Caco-2 (cell line): ENCODE measurements around the gene MYOM3. TPM values are rescaled to one million over a fixed set of nuclear protein-coding genes. Genes with fewer than 3 reads are reported as not detected.

ENCODE experiments used
- BruUV-seq: library from RNA; stranded (reverse); fragments of 400-500 nt; replicated peaks from 2 replicates; lab custom pipeline; 2021; lab: Mats Ljungman, UMichigan
- CTCF ChIA-PET: fragments of 300-600 bp; sonication (Branson Sonifier 250); formaldehyde crosslinking; loops from one replicate; lab custom pipeline; 2022; ENCODE audit warnings: antibody characterized with exemption; lab: Charles Lee
- POLR2A ChIA-PET: fragments of 300-600 bp; sonication (Branson Sonifier 250); formaldehyde crosslinking; loops from one replicate; lab custom pipeline; 2022; ENCODE audit warnings: antibody characterized with exemption; lab: Charles Lee
- DNase-seq, 2 experiments: peaks; one replicate each; pipeline versions ENCODE4 v3.0.0 to v3.0.0-alpha.2; 2020 to 2022
- H3K27me3 ChIP-seq: replicated peaks from 2 replicates; pipeline ENCODE4 v1.6.0; 2011; ENCODE audit warnings: low read length; ENCODE audit not compliant: control insufficient read depth, insufficient read depth
- H3K36me3 ChIP-seq: 2 replicates; pipeline ENCODE4 v1.5.1; 2011; ENCODE audit warnings: low read length; ENCODE audit not compliant: control insufficient read depth, insufficient read depth
- H3K4me1 ChIP-seq: fragments of 250-450 bp; sonication (Bioruptor Pico); 2 replicates; pipeline ENCODE4 v1.5.1; 2020; ENCODE audit warnings: mild to moderate bottlenecking
- H3K4me3 ChIP-seq: 2 replicates; pipeline ENCODE4 v1.5.1; 2011; ENCODE audit warnings: low read depth, mild to moderate bottlenecking, control low read depth, low read length
- H3K9me3 ChIP-seq: fragments of 250-450 bp; sonication (Bioruptor Pico); 2 replicates; pipeline ENCODE4 v1.5.1; 2020; ENCODE audit warnings: mild to moderate bottlenecking, moderate library complexity
- H3K27ac Mint-ChIP-seq: one replicate; pipeline ENCODE4 v1.8.0; 2022; ENCODE audit warnings: mixed read lengths; ENCODE audit not compliant: unreplicated experiment
- H3K27me3 Mint-ChIP-seq: one replicate; pipeline ENCODE4 v1.8.0; 2022; ENCODE audit warnings: mixed read lengths; ENCODE audit not compliant: insufficient read depth, unreplicated experiment
- H3K36me3 Mint-ChIP-seq: one replicate; pipeline ENCODE4 v1.8.0; 2022; ENCODE audit warnings: mild to moderate bottlenecking, mixed read lengths; ENCODE audit not compliant: insufficient read depth, unreplicated experiment
- H3K4me1 Mint-ChIP-seq: one replicate; pipeline ENCODE4 v1.8.0; 2022; ENCODE audit warnings: low read depth, mixed read lengths; ENCODE audit not compliant: unreplicated experiment
- H3K4me3 Mint-ChIP-seq: one replicate; pipeline ENCODE4 v1.8.0; 2022; ENCODE audit warnings: mild to moderate bottlenecking, moderate library complexity, mixed read lengths; ENCODE audit not compliant: unreplicated experiment
- H3K9me3 Mint-ChIP-seq: one replicate; pipeline ENCODE4 v1.8.0; 2022; ENCODE audit warnings: mixed read lengths; ENCODE audit not compliant: unreplicated experiment
- intact Hi-C: fragments of 100-400 bp; cut with micrococcal nuclease; formaldehyde crosslinking; loops from one replicate; pipeline ENCODE4 v1.10.0; 2022; ENCODE audit not compliant: unreplicated experiment
- total RNA-seq: library from RNA; stranded (reverse); gene quantifications from 2 replicates; pipeline ENCODE4 v1.2.3, GENCODE V29; 2022
- TF ChIP-seq, protein P1 (sequence below), 2 experiments: fragments of 200-600 bp in 1 of 2; IDR thresholded peaks; 1 replicate in 1 of 2; 2 replicates in 1 of 2; pipeline versions ENCODE4 v1.5.1 to v1.8.0; 2011 to 2022; ENCODE audit warnings: antibody characterized with exemption in 1 of 2, control low read depth in 1 of 2, inconsistent platforms in 1 of 2, low read depth in 1 of 2, low read length in 1 of 2, mild to moderate bottlenecking in 1 of 2, moderate library complexity in 1 of 2; ENCODE audit not compliant: insufficient read depth in 1 of 2, severe bottlenecking in 1 of 2, unreplicated experiment in 1 of 2

MYOM3 gene
- total RNA-seq, 1 experiment from 2014 or later: not detected

DNA sequence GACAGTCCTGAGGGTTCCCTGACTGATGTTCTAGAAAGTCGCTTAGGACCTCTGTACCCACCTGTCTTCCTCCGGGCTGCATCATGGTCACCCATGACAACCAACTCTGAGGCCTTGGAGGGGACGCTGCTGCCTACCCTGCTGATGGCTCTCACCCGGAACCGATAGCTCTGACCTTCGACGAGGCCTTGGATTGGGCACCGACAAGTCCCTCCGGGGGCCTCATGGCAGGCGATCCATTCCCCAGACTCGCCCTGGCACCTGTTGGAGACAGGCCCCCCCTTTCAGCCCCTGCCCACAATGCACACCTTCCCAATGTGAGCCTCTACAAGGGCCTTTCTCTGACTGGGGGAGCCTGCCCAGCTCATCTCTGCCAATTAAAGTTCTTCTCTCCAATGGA, 21.2 kb downstream of the MYOM3 start:
- H3K27me3 Mint-ChIP-seq: no peaks in the 10 kb centered on the region
- Histone ChIP-seq H3K4me1 (no peaks in the 10 kb centered on the region), H3K9me3 (no peaks in the 10 kb centered on the region), H3K36me3 (no peaks in the 10 kb centered on the region), H3K27me3 (no peaks in the 10 kb centered on the region), H3K4me3 (no peak overlapping the region)
- H3K27ac Mint-ChIP-seq: no peak overlapping the region
- H3K4me3 Mint-ChIP-seq: no peak overlapping the region
- ChIA-PET POLR2A (no interaction called here), CTCF (interaction anchor here (0.6 to 0.9 kb wide), 3 partner anchors 20 to 283 kb away, joined by 3 to 7 read pairs (median 3); no protein-coding TSS in a partner anchor)
- intact Hi-C loops: no loop called here
- BruUV-seq: no TSS peak
- DNase-seq: no peak
- no peaks in the 10 kb centered on the region for H3K36me3 Mint-ChIP-seq
- H3K4me1 Mint-ChIP-seq: no peaks in the 10 kb centered on the region
- H3K9me3 Mint-ChIP-seq: no peaks in the 10 kb centered on the region
- TF ChIP-seq, protein P1, sequence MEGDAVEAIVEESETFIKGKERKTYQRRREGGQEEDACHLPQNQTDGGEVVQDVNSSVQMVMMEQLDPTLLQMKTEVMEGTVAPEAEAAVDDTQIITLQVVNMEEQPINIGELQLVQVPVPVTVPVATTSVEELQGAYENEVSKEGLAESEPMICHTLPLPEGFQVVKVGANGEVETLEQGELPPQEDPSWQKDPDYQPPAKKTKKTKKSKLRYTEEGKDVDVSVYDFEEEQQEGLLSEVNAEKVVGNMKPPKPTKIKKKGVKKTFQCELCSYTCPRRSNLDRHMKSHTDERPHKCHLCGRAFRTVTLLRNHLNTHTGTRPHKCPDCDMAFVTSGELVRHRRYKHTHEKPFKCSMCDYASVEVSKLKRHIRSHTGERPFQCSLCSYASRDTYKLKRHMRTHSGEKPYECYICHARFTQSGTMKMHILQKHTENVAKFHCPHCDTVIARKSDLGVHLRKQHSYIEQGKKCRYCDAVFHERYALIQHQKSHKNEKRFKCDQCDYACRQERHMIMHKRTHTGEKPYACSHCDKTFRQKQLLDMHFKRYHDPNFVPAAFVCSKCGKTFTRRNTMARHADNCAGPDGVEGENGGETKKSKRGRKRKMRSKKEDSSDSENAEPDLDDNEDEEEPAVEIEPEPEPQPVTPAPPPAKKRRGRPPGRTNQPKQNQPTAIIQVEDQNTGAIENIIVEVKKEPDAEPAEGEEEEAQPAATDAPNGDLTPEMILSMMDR (IDR thresholded peaks at IDR 0.05; ENCODE audit: insufficient read depth in 1 of 2, low read depth in 1 of 2, low read length in 1 of 2, severe bottlenecking in 1 of 2, unreplicated experiment in 1 of 2): no peak

DNA sequence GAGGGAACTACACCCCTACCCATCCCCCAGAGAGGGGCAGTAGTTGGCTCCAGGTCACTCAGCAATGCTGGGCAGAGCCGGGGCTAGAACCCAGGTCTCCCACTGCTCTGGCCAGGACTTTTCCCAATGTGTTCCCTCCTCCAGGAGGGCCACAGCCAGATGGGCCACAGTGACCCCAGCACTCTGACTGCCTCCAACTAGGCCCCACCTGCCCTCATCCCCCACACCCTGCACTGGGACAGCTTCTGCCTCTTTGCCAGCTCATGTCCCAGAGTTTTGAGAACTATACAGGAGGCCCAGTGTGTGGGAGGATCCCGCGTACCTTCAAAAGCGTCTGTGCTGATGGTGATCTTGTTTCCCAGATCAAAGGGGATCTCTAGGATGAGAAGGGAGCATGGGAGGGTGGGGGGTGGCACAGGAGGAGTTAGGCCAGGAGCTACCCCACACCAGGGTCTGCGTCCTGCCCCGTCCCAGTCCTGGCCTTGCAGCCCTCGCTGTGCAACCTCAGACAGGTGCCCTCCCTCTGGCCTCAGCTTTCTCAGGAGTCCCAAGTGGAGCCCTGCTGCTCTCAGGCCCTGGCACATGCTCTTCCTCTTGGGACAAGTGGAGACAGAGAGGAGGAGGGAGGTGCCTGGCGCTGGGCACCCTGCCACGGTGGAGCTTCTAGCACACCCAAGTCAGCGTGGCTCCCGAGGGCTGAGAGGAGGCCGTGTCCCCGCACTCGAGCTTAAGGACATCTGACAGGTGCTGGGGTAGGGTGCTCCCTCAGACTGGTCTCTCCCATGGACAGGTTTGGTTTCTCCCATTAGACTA, 22.0 kb downstream of the MYOM3 start:
- H3K4me1 Mint-ChIP-seq: no peaks in the 10 kb centered on the region
- POLR2A ChIA-PET: interaction anchor here (0.5 kb wide), 1 partner anchor 60 kb away, joined by 7 read pairs; no protein-coding TSS in a partner anchor
- intact Hi-C loops: no loop called here
- Histone ChIP-seq H3K4me3 (no peak overlapping the region), H3K4me1 (no peaks in the 10 kb centered on the region), H3K36me3 (no peaks in the 10 kb centered on the region), H3K9me3 (no peaks in the 10 kb centered on the region), H3K27me3 (no peaks in the 10 kb centered on the region)
- H3K27me3 Mint-ChIP-seq: no peaks in the 10 kb centered on the region
- TF ChIP-seq, protein P1 (IDR thresholded peaks at IDR 0.05; ENCODE audit: insufficient read depth in 1 of 2, low read depth in 1 of 2, low read length in 1 of 2, severe bottlenecking in 1 of 2, unreplicated experiment in 1 of 2): no peak
- H3K9me3 Mint-ChIP-seq: no peaks in the 10 kb centered on the region
- BruUV-seq: no TSS peak
- CTCF ChIA-PET: interaction anchor here (0.7 kb wide), 1 partner anchor 19 kb away, joined by 3 read pairs; no protein-coding TSS in a partner anchor
- H3K36me3 Mint-ChIP-seq: no peaks in the 10 kb centered on the region
- no peak for DNase-seq
- no peak overlapping the region for H3K27ac Mint-ChIP-seq
- H3K4me3 Mint-ChIP-seq: no peak overlapping the region

DNA sequence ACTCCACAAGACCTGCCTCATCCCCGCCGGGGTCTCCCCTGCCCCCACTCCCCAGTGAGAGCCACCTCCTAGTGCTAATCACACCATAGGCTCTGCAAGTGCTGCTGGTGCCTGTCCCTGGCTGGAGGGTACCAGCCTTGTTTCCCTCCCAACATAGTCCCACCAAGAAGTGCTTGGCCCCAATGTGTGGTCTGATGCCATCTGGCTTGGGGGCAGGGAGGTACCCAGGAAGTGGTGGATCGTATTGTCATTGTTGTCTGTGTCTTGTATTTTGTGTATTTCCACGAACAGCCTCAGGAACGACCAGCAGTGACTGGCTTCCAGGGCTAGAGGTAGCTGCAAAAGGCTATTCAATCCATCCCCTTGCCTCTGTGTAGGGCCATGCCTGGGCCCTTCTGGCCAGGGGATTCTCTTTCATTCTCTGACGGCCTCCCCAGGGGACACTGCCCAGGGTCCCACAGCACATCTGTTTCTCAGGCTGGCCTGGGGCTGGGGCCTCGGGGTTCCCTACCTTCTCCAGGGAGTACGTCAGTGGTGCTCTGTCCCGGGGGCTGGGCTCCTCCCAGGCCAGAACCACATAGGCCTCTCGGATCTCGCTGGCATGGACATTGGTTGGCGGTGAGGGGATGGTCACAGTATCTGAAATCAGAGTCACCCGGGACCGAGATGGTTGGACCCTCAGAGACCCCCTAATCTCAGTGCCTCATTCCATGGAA, 22.8 kb downstream of the MYOM3 start:
- no peak for DNase-seq
- no TSS peak for BruUV-seq
- H3K27me3 Mint-ChIP-seq: no peaks in the 10 kb centered on the region
- H3K36me3 Mint-ChIP-seq: no peaks in the 10 kb centered on the region
- ChIA-PET POLR2A (no interaction called here), CTCF (no interaction called here)
- no peak overlapping the region for H3K4me3 Mint-ChIP-seq
- TF ChIP-seq, protein P1 (IDR thresholded peaks at IDR 0.05; ENCODE audit: insufficient read depth in 1 of 2, low read depth in 1 of 2, low read length in 1 of 2, severe bottlenecking in 1 of 2, unreplicated experiment in 1 of 2): no peak
- no peak overlapping the region for H3K4me3 ChIP-seq
- H3K4me1 Mint-ChIP-seq: no peaks in the 10 kb centered on the region
- intact Hi-C loops: no loop called here
- no peaks in the 10 kb centered on the region for H3K4me1 ChIP-seq
- no peaks in the 10 kb centered on the region for H3K36me3 ChIP-seq
- H3K27ac Mint-ChIP-seq: no peak overlapping the region
- no peaks in the 10 kb centered on the region for H3K9me3 Mint-ChIP-seq
- no peaks in the 10 kb centered on the region for H3K9me3 ChIP-seq
- H3K27me3 ChIP-seq: no peaks in the 10 kb centered on the region
